ENCODE data around the gene CXXC4. TPM values are rescaled to one million over a fixed set of nuclear protein-coding genes. Genes with fewer than 3 reads are reported as not detected.

The CXXC4 gene
- total RNA-seq, 6 experiments from 2014 or later = 0.29 to 1.0 (median 0.89) TPM

DNA sequence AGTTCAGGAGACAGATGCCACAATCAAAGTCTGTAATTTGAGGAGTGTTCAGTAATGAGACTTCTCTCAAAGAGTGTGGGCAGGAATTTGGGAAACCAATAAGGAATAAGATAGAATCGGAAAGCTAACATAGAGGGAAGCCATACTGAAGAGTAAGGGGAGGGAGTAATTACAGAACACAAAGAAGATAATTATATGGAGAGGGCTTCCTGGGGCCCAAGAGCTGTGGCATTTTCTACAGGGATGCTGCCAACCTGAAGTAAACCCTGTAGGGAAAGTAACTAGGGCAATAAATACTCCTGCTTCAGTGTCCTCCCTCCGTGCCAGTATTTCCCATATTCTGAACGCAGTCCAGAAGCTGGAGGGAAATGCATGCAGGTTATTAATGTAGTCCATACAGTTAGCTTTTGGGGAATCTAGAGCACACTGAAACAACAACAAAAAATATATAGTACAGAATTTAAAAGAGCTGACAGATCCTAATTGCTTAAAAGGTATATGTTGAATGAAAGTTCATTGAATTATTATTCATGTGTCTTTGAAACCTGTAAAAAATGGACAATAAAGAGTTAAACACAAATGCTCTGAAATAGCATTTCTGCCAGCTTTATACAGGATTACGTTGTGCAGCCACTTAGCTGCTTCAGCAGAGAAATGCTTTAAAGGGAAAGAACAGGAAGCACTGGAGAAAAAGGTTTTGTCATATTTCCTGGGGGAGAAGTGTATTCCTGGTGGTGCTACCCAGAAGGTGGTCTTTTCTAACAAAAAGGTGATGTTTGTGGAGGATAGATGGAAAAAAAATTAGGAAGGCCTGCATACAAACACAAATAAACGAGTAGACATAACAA, 48.0 kb downstream of the CXXC4 start:
- Histone ChIP-seq H3K27me3 (no peaks in the 10 kb centered on the region), H3K4me1 (no peaks in the 10 kb centered on the region), H3K27ac (no peak overlapping the region), H3K36me3 (no peaks in the 10 kb centered on the region), H3K4me3 (no peak overlapping the region), H3K9me3 (no peaks in the 10 kb centered on the region)
- DNase-seq (no peak), ATAC-seq (no peak)
- intact Hi-C loops (cut with DNase I) = no loop called here
- no peak for TF ChIP-seq POLR2A (IDR thresholded peaks at IDR 0.05)
- TF ChIP-seq, protein P1, sequence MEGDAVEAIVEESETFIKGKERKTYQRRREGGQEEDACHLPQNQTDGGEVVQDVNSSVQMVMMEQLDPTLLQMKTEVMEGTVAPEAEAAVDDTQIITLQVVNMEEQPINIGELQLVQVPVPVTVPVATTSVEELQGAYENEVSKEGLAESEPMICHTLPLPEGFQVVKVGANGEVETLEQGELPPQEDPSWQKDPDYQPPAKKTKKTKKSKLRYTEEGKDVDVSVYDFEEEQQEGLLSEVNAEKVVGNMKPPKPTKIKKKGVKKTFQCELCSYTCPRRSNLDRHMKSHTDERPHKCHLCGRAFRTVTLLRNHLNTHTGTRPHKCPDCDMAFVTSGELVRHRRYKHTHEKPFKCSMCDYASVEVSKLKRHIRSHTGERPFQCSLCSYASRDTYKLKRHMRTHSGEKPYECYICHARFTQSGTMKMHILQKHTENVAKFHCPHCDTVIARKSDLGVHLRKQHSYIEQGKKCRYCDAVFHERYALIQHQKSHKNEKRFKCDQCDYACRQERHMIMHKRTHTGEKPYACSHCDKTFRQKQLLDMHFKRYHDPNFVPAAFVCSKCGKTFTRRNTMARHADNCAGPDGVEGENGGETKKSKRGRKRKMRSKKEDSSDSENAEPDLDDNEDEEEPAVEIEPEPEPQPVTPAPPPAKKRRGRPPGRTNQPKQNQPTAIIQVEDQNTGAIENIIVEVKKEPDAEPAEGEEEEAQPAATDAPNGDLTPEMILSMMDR (IDR thresholded peaks at IDR 0.05) = no peak
- 41% methylated on average over 5 of the region's 5 CpGs for WGBS (ENCODE audit: insufficient coverage, low coverage, low lambda C conversion rate, missing lambda C conversion rate)

DNA sequence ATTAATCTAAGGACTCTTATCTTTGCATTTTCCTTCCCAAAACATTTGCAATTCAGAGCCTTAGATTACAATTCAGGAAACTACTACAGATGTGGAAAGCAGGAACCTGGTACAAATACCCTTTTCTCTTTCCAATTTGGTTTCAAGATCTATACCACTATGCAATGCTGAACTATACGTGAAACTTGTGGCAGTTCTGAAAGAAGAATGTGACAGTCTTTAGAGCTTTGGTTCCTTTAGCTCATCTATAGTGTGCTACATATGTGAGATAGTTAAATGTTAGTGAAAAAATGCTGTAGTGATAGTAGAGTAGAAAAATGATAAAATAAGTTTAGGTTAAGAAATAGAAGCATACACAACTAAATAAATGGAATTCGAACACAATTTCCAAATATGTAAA, 50.0 kb downstream of the CXXC4 start:
- Histone ChIP-seq H3K27me3 (no peaks in the 10 kb centered on the region), H3K36me3 (no peaks in the 10 kb centered on the region), H3K4me1 (no peaks in the 10 kb centered on the region), H3K9me3 (no peaks in the 10 kb centered on the region), H3K4me3 (no peak overlapping the region), H3K27ac (no peak overlapping the region)
- DNase-seq (no peak), ATAC-seq (no peak)
- TF ChIP-seq, protein P1 (IDR thresholded peaks at IDR 0.05) = no peak
- no peak for TF ChIP-seq POLR2A (IDR thresholded peaks at IDR 0.05)
- WGBS (ENCODE audit: insufficient coverage, low coverage, low lambda C conversion rate, missing lambda C conversion rate) = 49% methylated on average over 2 of the region's 2 CpGs
- intact Hi-C loops (cut with DNase I) = no loop called here

DNA sequence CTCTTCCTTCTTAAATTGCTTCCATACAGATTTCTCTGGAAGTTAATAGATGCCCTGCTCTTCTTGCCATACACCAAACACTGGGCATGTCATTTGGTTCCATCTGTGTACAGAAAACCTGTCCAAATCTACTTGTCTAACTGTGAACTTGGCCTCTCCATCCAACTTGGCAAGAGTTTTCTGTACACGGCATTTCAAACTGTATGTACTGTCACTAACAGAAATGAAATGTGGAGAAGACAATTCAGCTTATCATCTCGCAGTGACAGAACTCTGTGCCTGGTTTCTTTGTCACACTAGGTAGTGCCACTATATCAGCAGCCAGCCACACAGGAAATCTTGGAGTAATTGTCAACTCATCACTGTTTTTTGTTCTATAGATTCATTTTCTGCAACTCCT, 58.2 kb downstream of the CXXC4 start:
- Histone ChIP-seq H3K27me3 (no peaks in the 10 kb centered on the region), H3K27ac (no peak overlapping the region), H3K4me3 (no peak overlapping the region), H3K36me3 (no peaks in the 10 kb centered on the region), H3K4me1 (no peaks in the 10 kb centered on the region), H3K9me3 (no peaks in the 10 kb centered on the region)
- no peak for TF ChIP-seq POLR2A (IDR thresholded peaks at IDR 0.05)
- TF ChIP-seq, protein P1 (IDR thresholded peaks at IDR 0.05) = no peak
- no peak for ATAC-seq
- DNase-seq = no peak
- WGBS (ENCODE audit: insufficient coverage, low coverage, low lambda C conversion rate, missing lambda C conversion rate) = 75% methylated on average over 2 of the region's 2 CpGs
- intact Hi-C loops (cut with DNase I) = no loop called here

DNA sequence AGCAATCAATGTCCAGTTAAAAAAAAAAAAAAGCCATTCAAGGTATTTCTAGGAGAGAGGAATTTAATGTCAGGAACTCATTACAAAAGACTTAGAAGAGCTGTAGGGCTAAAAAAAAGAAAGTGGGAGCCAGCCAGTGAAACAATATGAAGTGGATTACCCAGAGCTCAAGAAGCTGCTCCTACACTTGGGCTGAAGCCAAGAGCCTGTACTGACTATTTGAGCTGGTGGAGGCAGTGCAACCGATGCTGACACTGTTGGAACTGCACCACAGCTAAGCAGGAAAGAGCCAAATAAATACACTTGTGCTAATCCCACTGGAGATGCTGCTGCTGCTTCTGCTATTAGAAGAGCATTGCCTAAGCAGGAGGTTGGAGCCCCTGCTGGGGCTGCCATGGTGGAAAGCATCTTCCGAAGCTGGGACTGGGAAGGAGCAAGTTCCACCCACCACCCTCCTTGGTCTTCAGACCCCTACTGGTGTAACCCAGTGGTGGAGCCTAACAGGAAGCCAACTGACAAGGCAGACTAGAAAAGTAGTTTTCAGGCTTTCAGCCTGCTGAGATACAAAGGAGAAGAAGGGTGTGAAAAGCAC, 65.4 kb downstream of the CXXC4 start:
- Histone ChIP-seq H3K4me3 (no peak overlapping the region), H3K27me3 (no peaks in the 10 kb centered on the region), H3K9me3 (no peaks in the 10 kb centered on the region), H3K36me3 (no peaks in the 10 kb centered on the region), H3K4me1 (no peaks in the 10 kb centered on the region), H3K27ac (no peak overlapping the region)
- TF ChIP-seq, protein P1 (IDR thresholded peaks at IDR 0.05) = no peak
- TF ChIP-seq POLR2A (IDR thresholded peaks at IDR 0.05) = no peak
- DNase-seq (no peak), ATAC-seq (no peak)
- intact Hi-C loops (cut with DNase I) = no loop called here
- WGBS (ENCODE audit: insufficient coverage, low coverage, low lambda C conversion rate, missing lambda C conversion rate) = 86% methylated on average over 1 of the region's 2 CpGs

Data from right lobe of liver (tissue), 6 donors.